Neural cell (in vitro differentiated cells): ENCODE results near the gene ZNF407. TPM values are rescaled to one million over a fixed set of nuclear protein-coding genes. Genes with fewer than 3 reads are reported as not detected.

Experiments
- H2AFZ ChIP-seq: fragments of 200-600, 300-800 bp; sonication (generic), shearing (Covaris generic); 2 replicates; pipeline ENCODE4 v1.6.0; 2014; ENCODE audit warnings: low read depth, mild to moderate bottlenecking, antibody characterized with exemption, low read length, moderate library complexity
- H3F3A ChIP-seq: fragments of 200-600 bp; shearing (Covaris generic); 2 replicates; pipeline ENCODE4 v1.6.1; 2016; ENCODE audit warnings: mild to moderate bottlenecking, moderate library complexity, mixed read lengths, antibody characterized with exemption, low read length; ENCODE audit not compliant: insufficient read depth, poor library complexity, severe bottlenecking
- H3K27ac ChIP-seq: fragments of 200-600, 300-800 bp; sonication (generic), shearing (Covaris generic); 2 replicates; pipeline ENCODE4 v1.5.1; 2014; ENCODE audit warnings: mild to moderate bottlenecking, low read length, moderate library complexity
- H3K27me3 ChIP-seq: fragments of 300-800, 200-600 bp; sonication (generic), shearing (Covaris generic); 2 replicates; pipeline ENCODE4 v1.6.0; 2014; ENCODE audit warnings: mild to moderate bottlenecking, low read depth, low read length, moderate library complexity; ENCODE audit not compliant: insufficient read depth
- H3K36me3 ChIP-seq: fragments of 300-800, 200-600 bp; sonication (generic), shearing (Covaris generic); 2 replicates; pipeline ENCODE4 v1.5.1; 2014; ENCODE audit warnings: mild to moderate bottlenecking, antibody characterized with exemption, low read length, moderate library complexity; ENCODE audit not compliant: insufficient read depth
- H3K4me2 ChIP-seq: fragments of 300-800, 200-600 bp; sonication (generic), shearing (Covaris generic); 2 replicates; pipeline ENCODE4 v1.6.0; 2014; ENCODE audit warnings: mild to moderate bottlenecking, low read length
- H3K4me3 ChIP-seq: fragments of 300-800, 200-600 bp; sonication (generic), shearing (Covaris generic); 2 replicates; pipeline ENCODE4 v1.5.1; 2014; ENCODE audit warnings: mild to moderate bottlenecking, low read length, moderate library complexity
- H3K79me2 ChIP-seq: fragments of 200-600 bp; shearing (Covaris generic); replicated peaks from 2 replicates; pipeline ENCODE4 v1.6.0; 2014; ENCODE audit warnings: mild to moderate bottlenecking, low read length, moderate library complexity; ENCODE audit not compliant: insufficient read depth
- H3K9ac ChIP-seq: fragments of 300-800, 200-600 bp; sonication (generic), shearing (Covaris generic); 2 replicates; pipeline ENCODE4 v1.6.1; 2016; ENCODE audit warnings: mild to moderate bottlenecking, low read length, mixed read lengths
- H3K9me2 ChIP-seq: fragments of 200-600 bp; shearing (Covaris generic); 2 replicates; pipeline ENCODE4 v1.6.1; 2016; ENCODE audit warnings: mild to moderate bottlenecking, low read length, mixed read lengths; ENCODE audit not compliant: insufficient read depth
- H3K9me3 ChIP-seq: fragments of 200-600, 300-800 bp; sonication (generic), shearing (Covaris generic); 2 replicates; pipeline ENCODE4 v1.6.1; 2016; ENCODE audit warnings: mild to moderate bottlenecking, mixed run types, low read length, moderate library complexity, mixed read lengths
- H4K20me1 ChIP-seq: fragments of 200-600 bp; shearing (Covaris generic); 2 replicates; pipeline ENCODE4 v1.6.1; 2016; ENCODE audit warnings: mild to moderate bottlenecking, mixed run types; ENCODE audit not compliant: insufficient read depth
- EP300 ChIP-seq: fragments of 450-650 bp; conservative IDR thresholded peaks from 2 replicates; pipeline ENCODE4 v1.6.1; 2014; ENCODE audit warnings: antibody characterized with exemption, mild to moderate bottlenecking, moderate library complexity; ENCODE audit not compliant: poor library complexity, severe bottlenecking
- EZH2 ChIP-seq: fragments of 200-600, 300-800 bp; shearing (Covaris generic), sonication (generic); IDR thresholded peaks from 2 replicates; pipeline ENCODE4 v1.6.1; 2014; ENCODE audit warnings: antibody characterized with exemption, low read length, borderline replicate concordance, mild to moderate bottlenecking; ENCODE audit not compliant: insufficient read depth, poor library complexity, severe bottlenecking
- MXI1 ChIP-seq: fragments of 450-650 bp; conservative IDR thresholded peaks from 2 replicates; pipeline ENCODE4 v1.6.1; 2014; ENCODE audit warnings: antibody characterized with exemption, mild to moderate bottlenecking; ENCODE audit not compliant: poor library complexity, severe bottlenecking
- POLR2AphosphoS5 ChIP-seq: IDR thresholded peaks from 2 replicates; pipeline ENCODE4 v1.6.1; 2012
- RAD21 ChIP-seq: fragments of 450-650 bp; conservative IDR thresholded peaks from 2 replicates; pipeline ENCODE4 v1.6.1; 2014; ENCODE audit warnings: antibody characterized with exemption, mild to moderate bottlenecking, moderate library complexity
- REST ChIP-seq: IDR thresholded peaks from 2 replicates; pipeline ENCODE4 v1.6.1; 2012; ENCODE audit warnings: borderline replicate concordance
- SMC3 ChIP-seq: fragments of 450-650 bp; conservative IDR thresholded peaks from 2 replicates; pipeline ENCODE4 v1.6.1; 2014; ENCODE audit warnings: antibody characterized with exemption, mild to moderate bottlenecking, moderate library complexity; ENCODE audit not compliant: poor library complexity
- TAF1 ChIP-seq: IDR thresholded peaks from 2 replicates; pipeline ENCODE4 v1.6.1; 2012; ENCODE audit warnings: low read depth
- polyA plus RNA-seq: library from polyadenylated mRNA; depleted of rRNA; stranded (reverse); fragments of >200 nt; gene quantifications from 2 replicates; pipeline ENCODE4 v1.2.3, GENCODE V29; 2014
- TF ChIP-seq, protein P1 (sequence below): fragments of 450-650 bp; IDR thresholded peaks from 2 replicates; pipeline ENCODE4 v1.5.1; 2014; ENCODE audit warnings: antibody characterized with exemption, mild to moderate bottlenecking, moderate library complexity; ENCODE audit not compliant: poor library complexity, severe bottlenecking

ZNF407 gene
- polyA plus RNA-seq, 1 donor from 2014 or later, result 2.9 TPM

GRCh38 chr18:74589021-74589420 is 8.6 kb upstream of the ZNF407 start:
- no peaks in the 10 kb centered on the region for H3K9me2 ChIP-seq
- no peaks in the 10 kb centered on the region for H3K36me3 ChIP-seq
- H3K27ac ChIP-seq, result no peak overlapping the region
- TF ChIP-seq EP300, result no peak
- TF ChIP-seq REST, result no peak
- no peak for TF ChIP-seq POLR2AphosphoS5
- TF ChIP-seq SMC3, result no peak
- TF ChIP-seq RAD21, result no peak
- TF ChIP-seq MXI1, result no peak
- TF ChIP-seq, protein P1, sequence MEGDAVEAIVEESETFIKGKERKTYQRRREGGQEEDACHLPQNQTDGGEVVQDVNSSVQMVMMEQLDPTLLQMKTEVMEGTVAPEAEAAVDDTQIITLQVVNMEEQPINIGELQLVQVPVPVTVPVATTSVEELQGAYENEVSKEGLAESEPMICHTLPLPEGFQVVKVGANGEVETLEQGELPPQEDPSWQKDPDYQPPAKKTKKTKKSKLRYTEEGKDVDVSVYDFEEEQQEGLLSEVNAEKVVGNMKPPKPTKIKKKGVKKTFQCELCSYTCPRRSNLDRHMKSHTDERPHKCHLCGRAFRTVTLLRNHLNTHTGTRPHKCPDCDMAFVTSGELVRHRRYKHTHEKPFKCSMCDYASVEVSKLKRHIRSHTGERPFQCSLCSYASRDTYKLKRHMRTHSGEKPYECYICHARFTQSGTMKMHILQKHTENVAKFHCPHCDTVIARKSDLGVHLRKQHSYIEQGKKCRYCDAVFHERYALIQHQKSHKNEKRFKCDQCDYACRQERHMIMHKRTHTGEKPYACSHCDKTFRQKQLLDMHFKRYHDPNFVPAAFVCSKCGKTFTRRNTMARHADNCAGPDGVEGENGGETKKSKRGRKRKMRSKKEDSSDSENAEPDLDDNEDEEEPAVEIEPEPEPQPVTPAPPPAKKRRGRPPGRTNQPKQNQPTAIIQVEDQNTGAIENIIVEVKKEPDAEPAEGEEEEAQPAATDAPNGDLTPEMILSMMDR, result no peak
- TF ChIP-seq TAF1, result no peak
- TF ChIP-seq EZH2, result no peak
- H3K27me3 ChIP-seq, result no peaks in the 10 kb centered on the region
- no peak overlapping the region for H3K9ac ChIP-seq
- H3F3A ChIP-seq, result no peaks in the 10 kb centered on the region
- H4K20me1 ChIP-seq, result no peaks in the 10 kb centered on the region
- H3K4me2 ChIP-seq, result no peak overlapping the region
- H2AFZ ChIP-seq, result no peak overlapping the region
- no peak overlapping the region for H3K4me3 ChIP-seq
- H3K79me2 ChIP-seq, result no peaks in the 10 kb centered on the region
- no peaks in the 10 kb centered on the region for H3K9me3 ChIP-seq

GRCh38 chr18:74589811-74590210 is 7.9 kb upstream of the ZNF407 start:
- Histone ChIP-seq H3K4me2 (no peak overlapping the region), H3K9ac (no peak overlapping the region), H3K36me3 (no peaks in the 10 kb centered on the region), H3K9me3 (no peaks in the 10 kb centered on the region), H4K20me1 (no peaks in the 10 kb centered on the region), H3K27me3 (no peaks in the 10 kb centered on the region), H3K79me2 (no peaks in the 10 kb centered on the region), H3K9me2 (no peaks in the 10 kb centered on the region), H3K27ac (no peak overlapping the region), H3F3A (no peaks in the 10 kb centered on the region), H2AFZ (no peak overlapping the region), H3K4me3 (no peak overlapping the region)
- TF ChIP-seq SMC3 (no peak), EZH2 (no peak)
- TF ChIP-seq, protein P1, result no peak
